Measurements from ENCODE around the gene ARL2BP.
"Not testable (repeated sequence)": the region's sequence is repeated elsewhere in the genome, so short reads cannot be mapped to it uniquely, and the experiment has no call there.

Gene ARL2BP

GRCh38 chr16:57265850-57266530 lies 20.9 kb downstream of the ARL2BP start:
- peak; percentile 83 for DNase-seq

- peak; percentile 70 for DNase-seq
These were observed 21.6 kb downstream of the ARL2BP start for GRCh38 chr16:57266531-57267260.

GRCh38 chr16:57267343-57267742 lies 22.3 kb downstream of the ARL2BP start:
- not testable (repeated sequence) for DNase-seq

- peak; percentile 93 for DNase-seq
These were observed 24.0 kb downstream of the ARL2BP start for GRCh38 chr16:57268804-57269800.

- no peak for DNase-seq
These were observed 25.4 kb downstream of the ARL2BP start for GRCh38 chr16:57270221-57271062.

GRCh38 chr16:57271063-57271345 lies 25.9 kb downstream of the ARL2BP start:
- no peak for DNase-seq

- DNase-seq, result no peak
These were observed 26.9 kb downstream of the ARL2BP start for GRCh38 chr16:57271867-57272495.

- no peak for DNase-seq
These were observed 28.3 kb downstream of the ARL2BP start for GRCh38 chr16:57273359-57273758.

- DNase-seq, result no peak
These were observed 28.8 kb downstream of the ARL2BP start for GRCh38 chr16:57273826-57274225.

- DNase-seq, result not testable (repeated sequence)
These were observed 30.9 kb downstream of the ARL2BP start for GRCh38 chr16:57275946-57276345.

- DNase-seq, result no peak
These were observed 31.5 kb downstream of the ARL2BP start for GRCh38 chr16:57276596-57276995.

GRCh38 chr16:57277586-57277985 lies 32.5 kb downstream of the ARL2BP start:
- DNase-seq, result peak; percentile 78

GRCh38 chr16:57278494-57278893 lies 33.4 kb downstream of the ARL2BP start:
- DNase-seq, result no peak

- DNase-seq, result no peak
These were observed 35.0 kb downstream of the ARL2BP start for GRCh38 chr16:57279780-57280638.

GRCh38 chr16:57281791-57282190 lies 36.7 kb downstream of the ARL2BP start:
- DNase-seq, result no peak

GRCh38 chr16:57282510-57283213 lies 37.6 kb downstream of the ARL2BP start:
- no peak for DNase-seq

- DNase-seq, result no peak
These were observed 38.3 kb downstream of the ARL2BP start for GRCh38 chr16:57283214-57283958.

- no peak for DNase-seq
These were observed 38.8 kb downstream of the ARL2BP start for GRCh38 chr16:57283959-57284208.

GRCh38 chr16:57284209-57284951 lies 39.3 kb downstream of the ARL2BP start, which contains the start of gene PLLP:
Gene PLLP (minus strand): TSS chr16:57284672. CDS start chr16:57284540, 132 bp downstream.
- no peak for DNase-seq
